Skeletal muscle cell (primary cell): Measurements from ENCODE around the gene EIF2D.
"Not testable (repeated sequence)": the region's sequence is repeated elsewhere in the genome, so short reads cannot be mapped to it uniquely, and the experiment has no call there.

Experiments used
- DNase-seq: peaks from one replicate; pipeline ENCODE4 v3.0.0-alpha.2; 2010; ENCODE audit warnings: low read depth
- H3K4me3 ChIP-seq: 2 replicates; pipeline ENCODE4 v1.5.1; 2011; ENCODE audit warnings: low read depth, mild to moderate bottlenecking, control low read depth, low read length, moderate library complexity

EIF2D gene

GRCh38 chr1:206590025-206590758 is 22.1 kb downstream of the EIF2D start:
- H3K4me3 ChIP-seq: no peak overlapping the region
- DNase-seq: peak; percentile 47

- no peak overlapping the region for H3K4me3 ChIP-seq
- peak; percentile 87 for DNase-seq
Observed at GRCh38 chr1:206589206-206589605, 23.1 kb downstream of the EIF2D start.

GRCh38 chr1:206588492-206588891 is 23.8 kb downstream of the EIF2D start:
- DNase-seq: no peak
- no peak overlapping the region for H3K4me3 ChIP-seq

- no peak overlapping the region for H3K4me3 ChIP-seq
- DNase-seq: no peak
Observed at GRCh38 chr1:206587904-206588303, 24.4 kb downstream of the EIF2D start.

GRCh38 chr1:206586501-206587445 is 25.5 kb downstream of the EIF2D start:
- H3K4me3 ChIP-seq: no peak overlapping the region
- DNase-seq: no peak

GRCh38 chr1:206584683-206585082 is 27.6 kb downstream of the EIF2D start:
- DNase-seq: no peak

GRCh38 chr1:206583707-206584648 is 28.3 kb downstream of the EIF2D start:
- no peak overlapping the region for H3K4me3 ChIP-seq
- DNase-seq: no peak

More at GRCh38 chr1:206584683-206585082, 27.6 kb downstream of the EIF2D start:
- no peak overlapping the region for H3K4me3 ChIP-seq

- H3K4me3 ChIP-seq: no peak overlapping the region
- DNase-seq: no peak
Observed at GRCh38 chr1:206582971-206583706, 29.1 kb downstream of the EIF2D start.

- no peak overlapping the region for H3K4me3 ChIP-seq
Observed at GRCh38 chr1:206582537-206582936, 29.7 kb downstream of the EIF2D start.

GRCh38 chr1:206581571-206581981 is 30.7 kb downstream of the EIF2D start:
- no peak for DNase-seq
- no peak overlapping the region for H3K4me3 ChIP-seq

More at GRCh38 chr1:206582537-206582936, 29.7 kb downstream of the EIF2D start:
- no peak for DNase-seq

GRCh38 chr1:206581114-206581497 is 31.2 kb downstream of the EIF2D start:
- H3K4me3 ChIP-seq, DNase-seq: not testable (repeated sequence)

- no peak for DNase-seq
- no peak overlapping the region for H3K4me3 ChIP-seq
Observed at GRCh38 chr1:206580438-206581113, 31.7 kb downstream of the EIF2D start.

- no peak for DNase-seq
- H3K4me3 ChIP-seq: no peak overlapping the region
Observed at GRCh38 chr1:206579747-206580437, 32.4 kb downstream of the EIF2D start.

GRCh38 chr1:206578978-206579374 is 33.3 kb downstream of the EIF2D start:
- DNase-seq: no peak
- H3K4me3 ChIP-seq: no peak overlapping the region

GRCh38 chr1:206578068-206578977 is 33.9 kb downstream of the EIF2D start:
- no peak overlapping the region for H3K4me3 ChIP-seq
- no peak for DNase-seq

- H3K4me3 ChIP-seq: no peak overlapping the region
- no peak for DNase-seq
Observed at GRCh38 chr1:206577626-206578025, 34.6 kb downstream of the EIF2D start.
